Liver (tissue), 9 donors: ENCODE results near the gene SUGCT. TPM values are rescaled to one million over a fixed set of nuclear protein-coding genes. Genes with fewer than 3 reads are reported as not detected.

Source experiments
- DNase-seq: peaks from one replicate; pipeline ENCODE4 v3.0.0-alpha.2; 2017; ENCODE audit warnings: low spot score
- H3K27ac ChIP-seq, 2 donors: one replicate each; pipeline ENCODE4 v1.7.0; 2013; ENCODE audit warnings: inconsistent platforms in 2 of 2, low read length in 2 of 2, control low read depth in 1 of 2, low read depth in 1 of 2, mild to moderate bottlenecking in 1 of 2
- H3K27me3 ChIP-seq, 4 donors: one replicate each; pipeline versions ENCODE4 v1.6.1 to v1.7.0; 2013; ENCODE audit warnings: low read length in 3 of 4, inconsistent platforms in 1 of 4, mild to moderate bottlenecking in 1 of 4, moderate library complexity in 1 of 4; ENCODE audit not compliant: control insufficient read depth in 4 of 4, insufficient read depth in 4 of 4
- H3K36me3 ChIP-seq, 4 donors: one replicate each; pipeline versions ENCODE4 v1.6.1 to v1.7.0; 2013; ENCODE audit warnings: low read length in 3 of 4, mild to moderate bottlenecking in 3 of 4, low read depth in 1 of 4, moderate library complexity in 1 of 4; ENCODE audit not compliant: control insufficient read depth in 4 of 4, insufficient read depth in 3 of 4
- H3K4me1 ChIP-seq, 4 donors: one replicate each; pipeline versions ENCODE4 v1.6.1 to v1.7.0; 2013; ENCODE audit warnings: low read length in 3 of 4, mild to moderate bottlenecking in 3 of 4, moderate library complexity in 1 of 4; ENCODE audit not compliant: control insufficient read depth in 4 of 4, insufficient read depth in 4 of 4
- H3K4me3 ChIP-seq, 3 donors: one replicate each; pipeline versions ENCODE4 v1.6.1 to v1.7.0; 2013; ENCODE audit warnings: low read length in 3 of 3, control low read depth in 1 of 3, low read depth in 1 of 3, mild to moderate bottlenecking in 1 of 3
- H3K9ac ChIP-seq, 2 donors: one replicate each; pipeline ENCODE4 v1.7.0; 2013; ENCODE audit warnings: low read length in 2 of 2, mild to moderate bottlenecking in 2 of 2, moderate library complexity in 2 of 2, control low read depth in 1 of 2, low read depth in 1 of 2
- H3K9me3 ChIP-seq, 4 donors: one replicate each; pipeline versions ENCODE4 v1.6.1 to v1.7.0; 2013; ENCODE audit warnings: low read length in 3 of 4; ENCODE audit not compliant: control insufficient read depth in 4 of 4
- CTCF ChIP-seq: fragments of 150-350 bp; IDR thresholded peaks from 2 replicates; pipeline ENCODE4 v1.5.1; 2017; ENCODE audit warnings: improper control_type of control experiment, low read depth, low read length; ENCODE audit not compliant: missing input control
- EGR1 ChIP-seq, 2 donors: IDR thresholded peaks; 2 replicates each; pipeline ENCODE4 v1.6.1; 2016 to 2018; ENCODE audit warnings: antibody characterized with exemption in 2 of 2, low read depth in 2 of 2
- FOXA1 ChIP-seq: IDR thresholded peaks from 2 replicates; pipeline ENCODE4 v1.6.1; 2016; ENCODE audit warnings: antibody characterized with exemption
- GABPA ChIP-seq, 2 donors: IDR thresholded peaks in 1 of 2; conservative IDR thresholded peaks in 1 of 2; 2 replicates each; pipeline ENCODE4 v1.6.1; 2016; ENCODE audit warnings: antibody characterized with exemption in 2 of 2, mild to moderate bottlenecking in 1 of 2, moderate library complexity in 1 of 2
- HNF4A ChIP-seq, 2 donors: conservative IDR thresholded peaks; 2 replicates each; pipeline ENCODE4 v1.6.1; 2016; ENCODE audit warnings: antibody characterized with exemption in 2 of 2, mild to moderate bottlenecking in 2 of 2
- HNF4G ChIP-seq: IDR thresholded peaks from 2 replicates; pipeline ENCODE4 v1.6.1; 2016; ENCODE audit warnings: antibody characterized with exemption
- MAX ChIP-seq: IDR thresholded peaks from 2 replicates; pipeline ENCODE4 v1.6.1; 2016; ENCODE audit warnings: antibody characterized with exemption
- NR2F2 ChIP-seq: IDR thresholded peaks from 2 replicates; pipeline ENCODE4 v1.6.1; 2016; ENCODE audit warnings: antibody characterized with exemption
- RAD21 ChIP-seq, 2 donors: IDR thresholded peaks; 2 replicates each; pipeline ENCODE4 v1.6.1; 2016; ENCODE audit warnings: antibody characterized with exemption in 2 of 2, mild to moderate bottlenecking in 2 of 2
- REST ChIP-seq: IDR thresholded peaks from 2 replicates; pipeline ENCODE4 v1.6.1; 2016; ENCODE audit warnings: antibody characterized with exemption, mild to moderate bottlenecking
- RXRA ChIP-seq, 2 donors: IDR thresholded peaks; 2 replicates each; pipeline ENCODE4 v1.6.1; 2017 to 2018; ENCODE audit warnings: antibody characterized with exemption in 2 of 2, mild to moderate bottlenecking in 1 of 2
- TAF1 ChIP-seq: conservative IDR thresholded peaks from 2 replicates; pipeline ENCODE4 v1.6.1; 2016; ENCODE audit warnings: antibody characterized with exemption, mild to moderate bottlenecking
- YY1 ChIP-seq: IDR thresholded peaks from 2 replicates; pipeline ENCODE4 v1.6.1; 2016; ENCODE audit warnings: antibody characterized with exemption, mild to moderate bottlenecking
- ZBTB33 ChIP-seq: IDR thresholded peaks from 2 replicates; pipeline ENCODE4 v1.6.1; 2016; ENCODE audit warnings: antibody characterized with exemption
- WGBS: extraction: QIAGEN DNeasy Blood & Tissue Kit; methylation state at CpG from one replicate; pipeline ENCODE4 v1.1.7; 2013; 5-methylcytosine and 5-hydroxymethylcytosine counted together
- polyA plus RNA-seq, 2 donors: library from polyadenylated mRNA; stranded (reverse) in 1 of 2; unstranded in 1 of 2; fragments of 200-250 nt in 1 of 2; fragments of >200 nt in 1 of 2; fragmentation: Nextera tagmentation in 1 of 2; extraction: Ambion mirVana in 1 of 2; gene quantifications; one replicate each; pipeline versions ENCODE4 v1.2.1 to v1.2.3, GENCODE V29; 2013 to 2015
- total RNA-seq, 2 donors: library from RNA; depleted of rRNA; stranded (reverse); fragments of >200 nt; gene quantifications; one replicate each; pipeline ENCODE4 v1.2.3, GENCODE V29; 2014
- TF ChIP-seq, protein P1 (sequence below): IDR thresholded peaks from 2 replicates; pipeline ENCODE4 v1.6.1; 2016; ENCODE audit warnings: antibody characterized with exemption
- donor health status: healthy.
- donor health status: healthy.
- donor health status: healthy.
- donor health status: healthy.
- donor health status: healthy.

The SUGCT gene
- total and polyA plus RNA-seq, 4 donors = 6.2 to 11.9 (median 9.9) TPM

- TF ChIP-seq, protein P1, sequence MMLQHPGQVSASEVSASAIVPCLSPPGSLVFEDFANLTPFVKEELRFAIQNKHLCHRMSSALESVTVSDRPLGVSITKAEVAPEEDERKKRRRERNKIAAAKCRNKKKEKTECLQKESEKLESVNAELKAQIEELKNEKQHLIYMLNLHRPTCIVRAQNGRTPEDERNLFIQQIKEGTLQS = no peak
These were observed 66.0 kb downstream of the SUGCT start (continued) for GRCh38 chr7:40200791-40201190.

GRCh38 chr7:40202851-40203250 lies 68.0 kb downstream of the SUGCT start:
- H3K27ac ChIP-seq = no peak overlapping the region
- H3K9ac ChIP-seq = no peak overlapping the region
- H3K27me3 ChIP-seq = no peaks in the 10 kb centered on the region
- no peaks in the 10 kb centered on the region for H3K4me1 ChIP-seq
- no peaks in the 10 kb centered on the region for H3K36me3 ChIP-seq
- 73% methylated on average over 3 of the region's 3 CpGs for WGBS
- H3K4me3 ChIP-seq = no peak overlapping the region
- H3K9me3 ChIP-seq = no peaks in the 10 kb centered on the region
- no peak for TF ChIP-seq NR2F2
- TF ChIP-seq GABPA (IDR thresholded peaks at IDR 0.05 in 1 of 2, conservative IDR thresholded peaks at IDR 0.05 in 1 of 2) = no peak
- no peak for TF ChIP-seq RXRA (IDR thresholded peaks at IDR 0.05)
- TF ChIP-seq YY1 = no peak
- no peak for TF ChIP-seq TAF1
- no peak for DNase-seq

GRCh38 chr7:40204581-40204980 lies 69.8 kb downstream of the SUGCT start:
- 97% methylated on average over 7 of the region's 7 CpGs for WGBS
- Histone ChIP-seq H3K36me3 (no peaks in the 10 kb centered on the region), H3K4me1 (no peaks in the 10 kb centered on the region), H3K27ac (no peak overlapping the region), H3K27me3 (no peaks in the 10 kb centered on the region), H3K9ac (no peak overlapping the region), H3K4me3 (no peak overlapping the region), H3K9me3 (no peaks in the 10 kb centered on the region)
- no peak for DNase-seq
- TF ChIP-seq REST = no peak
- no peak for TF ChIP-seq HNF4A (conservative IDR thresholded peaks at IDR 0.05)
- no peak for TF ChIP-seq ZBTB33
- no peak for TF ChIP-seq GABPA (IDR thresholded peaks at IDR 0.05 in 1 of 2, conservative IDR thresholded peaks at IDR 0.05 in 1 of 2)
- TF ChIP-seq TAF1 = no peak
- no peak for TF ChIP-seq RAD21 (IDR thresholded peaks at IDR 0.05)

- Histone ChIP-seq H3K27me3 (no peaks in the 10 kb centered on the region), H3K36me3 (no peaks in the 10 kb centered on the region), H3K9ac (no peak overlapping the region), H3K4me1 (no peaks in the 10 kb centered on the region), H3K9me3 (no peaks in the 10 kb centered on the region), H3K27ac (no peak overlapping the region), H3K4me3 (no peak overlapping the region)
- no peak for DNase-seq
- 96% methylated on average over 2 of the region's 2 CpGs for WGBS
- TF ChIP-seq CTCF (no peak), RXRA (IDR thresholded peaks at IDR 0.05) (no peak), EGR1 (IDR thresholded peaks at IDR 0.05; ENCODE audit: low read depth in 2 of 2) (no peak), HNF4G (no peak), FOXA1 (no peak), YY1 (no peak), MAX (no peak), REST (no peak)
These were observed 71.2 kb downstream of the SUGCT start for GRCh38 chr7:40205992-40206391.
